GM12872 (cell line): ENCODE measurements around the gene NDST1.

Experiments
- TF ChIP-seq, protein P1 (sequence below): IDR thresholded peaks from 3 replicates; pipeline ENCODE4 v1.5.1; 2011; ENCODE audit warnings: low read depth, mild to moderate bottlenecking, low read length, moderate library complexity; ENCODE audit not compliant: insufficient read depth

The NDST1 gene

DNA sequence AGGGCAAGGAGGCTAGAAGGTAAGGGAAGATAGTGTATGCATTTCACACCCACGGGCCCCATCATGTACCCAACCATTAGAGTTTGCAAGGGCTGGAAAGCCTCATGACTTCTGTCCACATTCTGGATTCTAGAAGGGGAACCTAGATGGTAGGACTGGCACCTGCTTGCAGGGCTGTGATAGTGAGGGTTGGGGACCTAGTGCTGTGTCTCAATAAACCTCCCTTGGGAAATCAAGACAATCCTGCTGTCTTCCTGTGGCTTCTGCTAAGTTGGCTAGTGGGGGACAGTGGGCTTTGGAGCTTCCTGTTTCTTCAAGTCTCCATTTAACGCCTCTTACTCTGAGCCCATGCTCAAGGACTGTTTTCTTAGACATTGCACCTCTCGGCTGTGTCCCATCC, 88.9 kb downstream of the NDST1 start:
- TF ChIP-seq, protein P1, sequence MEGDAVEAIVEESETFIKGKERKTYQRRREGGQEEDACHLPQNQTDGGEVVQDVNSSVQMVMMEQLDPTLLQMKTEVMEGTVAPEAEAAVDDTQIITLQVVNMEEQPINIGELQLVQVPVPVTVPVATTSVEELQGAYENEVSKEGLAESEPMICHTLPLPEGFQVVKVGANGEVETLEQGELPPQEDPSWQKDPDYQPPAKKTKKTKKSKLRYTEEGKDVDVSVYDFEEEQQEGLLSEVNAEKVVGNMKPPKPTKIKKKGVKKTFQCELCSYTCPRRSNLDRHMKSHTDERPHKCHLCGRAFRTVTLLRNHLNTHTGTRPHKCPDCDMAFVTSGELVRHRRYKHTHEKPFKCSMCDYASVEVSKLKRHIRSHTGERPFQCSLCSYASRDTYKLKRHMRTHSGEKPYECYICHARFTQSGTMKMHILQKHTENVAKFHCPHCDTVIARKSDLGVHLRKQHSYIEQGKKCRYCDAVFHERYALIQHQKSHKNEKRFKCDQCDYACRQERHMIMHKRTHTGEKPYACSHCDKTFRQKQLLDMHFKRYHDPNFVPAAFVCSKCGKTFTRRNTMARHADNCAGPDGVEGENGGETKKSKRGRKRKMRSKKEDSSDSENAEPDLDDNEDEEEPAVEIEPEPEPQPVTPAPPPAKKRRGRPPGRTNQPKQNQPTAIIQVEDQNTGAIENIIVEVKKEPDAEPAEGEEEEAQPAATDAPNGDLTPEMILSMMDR: no peak

DNA sequence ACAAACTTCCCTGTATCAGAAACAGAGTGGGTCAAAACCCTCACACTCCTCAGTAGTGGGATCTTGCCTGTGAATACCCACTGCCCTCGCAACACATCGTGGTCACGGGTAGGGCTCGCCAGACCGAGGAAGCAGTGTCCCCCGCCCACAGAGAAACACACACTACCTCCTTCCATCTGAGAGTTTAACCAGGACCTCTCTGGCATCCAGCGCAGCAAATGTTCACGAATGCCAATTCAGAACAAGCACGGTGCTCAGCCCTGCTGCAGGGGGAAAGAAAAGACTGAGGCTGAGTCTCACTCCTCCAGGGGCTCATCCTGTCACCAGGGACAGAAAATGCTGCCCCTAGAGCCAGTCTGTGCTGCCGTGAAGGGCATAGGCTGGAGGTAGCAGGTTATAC, 90.1 kb downstream of the NDST1 start:
- TF ChIP-seq, protein P1: no peak

DNA sequence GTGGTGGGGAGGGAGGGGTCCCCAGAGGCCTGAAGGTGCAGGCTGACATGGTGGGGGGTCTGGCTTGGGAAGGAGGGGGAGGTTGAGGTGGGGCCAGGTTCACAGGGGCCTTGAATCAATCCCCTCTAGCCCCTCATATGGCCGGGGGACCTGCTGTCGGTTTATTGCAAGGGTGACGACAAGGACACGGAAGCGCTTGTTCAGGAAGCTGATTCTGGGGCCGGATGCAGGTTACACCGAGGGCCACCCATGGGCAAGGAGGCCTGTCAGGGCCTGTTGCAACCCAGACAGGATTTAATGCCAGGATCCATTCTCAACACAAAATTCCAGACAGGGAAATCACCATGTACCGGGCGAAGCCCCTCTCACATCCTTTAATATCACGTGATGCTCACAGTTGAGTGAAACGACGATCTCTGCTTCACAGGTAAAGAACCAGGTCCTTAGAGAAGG, 90.9 kb downstream of the NDST1 start:
- TF ChIP-seq, protein P1: no peak

DNA sequence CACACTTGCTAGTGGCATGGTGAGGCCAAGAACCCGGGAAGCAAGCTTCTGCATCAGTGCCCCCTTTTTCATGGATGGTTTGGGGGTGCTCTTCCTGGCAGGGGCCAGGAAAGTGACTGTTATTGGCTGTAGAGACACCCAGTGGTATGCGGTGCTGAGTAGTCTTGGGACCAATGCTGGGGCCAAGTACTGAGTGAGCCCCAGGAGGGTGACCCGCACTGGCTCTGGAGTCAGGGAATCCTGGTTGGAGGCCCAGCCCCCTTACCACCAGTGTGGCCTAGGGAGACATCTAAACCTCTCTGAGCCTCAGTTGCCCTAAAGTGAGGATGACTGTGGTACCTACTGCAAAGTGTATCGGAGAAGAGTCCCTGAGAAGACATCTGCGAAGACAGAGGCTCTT, 91.3 kb downstream of the NDST1 start:
- TF ChIP-seq, protein P1: no peak

DNA sequence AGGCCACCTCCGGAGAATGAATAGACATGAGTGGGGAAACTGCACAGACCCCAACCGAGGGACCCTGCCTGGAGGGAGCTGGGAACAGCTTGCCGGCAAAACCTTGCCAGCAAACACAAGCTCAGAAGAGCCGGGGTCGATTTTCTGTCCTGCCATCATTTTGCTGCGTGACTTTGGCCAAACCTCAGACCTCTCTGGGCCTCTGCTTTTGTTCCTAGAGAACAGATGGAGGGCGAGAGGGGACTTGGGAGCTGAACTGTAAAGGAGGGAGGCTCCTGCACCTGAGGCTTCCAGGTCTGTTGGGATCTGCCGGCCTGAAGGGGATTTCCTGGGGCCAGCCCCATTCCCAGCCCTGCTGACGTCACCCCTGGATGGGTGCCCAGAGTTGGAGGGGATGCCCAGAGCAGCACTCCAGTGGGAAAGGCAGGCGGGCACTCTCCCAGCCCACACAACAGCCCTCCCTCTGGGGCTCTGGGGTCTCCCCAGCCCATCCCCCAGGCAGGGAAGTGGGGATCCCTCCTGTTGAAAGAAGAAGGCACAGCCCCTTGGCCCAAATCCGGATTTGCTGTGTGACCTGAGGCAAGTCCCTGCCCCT, 92.1 kb downstream of the NDST1 start:
- TF ChIP-seq, protein P1: no peak

DNA sequence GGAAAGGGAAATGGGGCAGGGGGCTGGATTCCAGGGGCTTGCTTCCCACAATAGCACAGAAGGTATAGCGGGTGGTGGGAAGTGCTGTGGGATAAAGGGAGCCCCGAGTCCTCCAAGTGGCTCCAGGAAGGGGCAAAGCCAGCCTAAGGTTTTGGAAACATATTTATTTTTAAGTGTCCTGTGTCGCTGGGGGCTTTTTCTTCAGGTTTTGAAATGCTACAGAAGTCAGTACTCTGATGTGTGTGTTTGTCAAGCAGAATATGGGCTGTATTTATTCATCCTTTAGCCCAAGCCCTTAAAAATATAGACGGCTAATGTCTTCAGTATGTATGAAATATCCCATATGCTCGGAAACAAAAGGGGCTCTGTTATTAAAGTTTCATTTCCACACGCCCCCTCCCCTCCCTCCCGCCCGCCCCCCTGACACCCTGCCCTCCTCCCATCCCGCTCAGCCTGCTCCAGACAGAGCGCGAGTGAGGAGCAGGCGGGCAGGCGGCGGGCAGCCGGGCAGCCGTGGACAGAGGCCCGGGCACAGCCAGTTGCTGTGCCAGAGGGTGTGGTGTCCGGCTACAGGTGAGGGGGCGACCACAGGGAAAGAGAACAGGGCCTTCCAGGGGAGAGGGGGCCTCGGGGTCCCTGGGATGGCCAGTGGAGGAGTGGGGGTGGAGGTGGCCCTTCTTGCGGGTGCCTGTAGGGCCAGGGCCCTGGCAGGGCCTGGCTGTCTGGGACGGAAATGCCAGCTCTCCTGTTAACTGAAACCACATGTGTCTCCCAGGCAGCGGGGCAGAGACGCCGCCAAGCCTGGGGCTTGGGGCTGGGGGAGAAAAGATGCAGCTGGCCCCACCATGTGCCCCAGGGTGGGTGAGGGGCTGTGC, 92.9 kb downstream of the NDST1 start:
- TF ChIP-seq, protein P1: no peak

DNA sequence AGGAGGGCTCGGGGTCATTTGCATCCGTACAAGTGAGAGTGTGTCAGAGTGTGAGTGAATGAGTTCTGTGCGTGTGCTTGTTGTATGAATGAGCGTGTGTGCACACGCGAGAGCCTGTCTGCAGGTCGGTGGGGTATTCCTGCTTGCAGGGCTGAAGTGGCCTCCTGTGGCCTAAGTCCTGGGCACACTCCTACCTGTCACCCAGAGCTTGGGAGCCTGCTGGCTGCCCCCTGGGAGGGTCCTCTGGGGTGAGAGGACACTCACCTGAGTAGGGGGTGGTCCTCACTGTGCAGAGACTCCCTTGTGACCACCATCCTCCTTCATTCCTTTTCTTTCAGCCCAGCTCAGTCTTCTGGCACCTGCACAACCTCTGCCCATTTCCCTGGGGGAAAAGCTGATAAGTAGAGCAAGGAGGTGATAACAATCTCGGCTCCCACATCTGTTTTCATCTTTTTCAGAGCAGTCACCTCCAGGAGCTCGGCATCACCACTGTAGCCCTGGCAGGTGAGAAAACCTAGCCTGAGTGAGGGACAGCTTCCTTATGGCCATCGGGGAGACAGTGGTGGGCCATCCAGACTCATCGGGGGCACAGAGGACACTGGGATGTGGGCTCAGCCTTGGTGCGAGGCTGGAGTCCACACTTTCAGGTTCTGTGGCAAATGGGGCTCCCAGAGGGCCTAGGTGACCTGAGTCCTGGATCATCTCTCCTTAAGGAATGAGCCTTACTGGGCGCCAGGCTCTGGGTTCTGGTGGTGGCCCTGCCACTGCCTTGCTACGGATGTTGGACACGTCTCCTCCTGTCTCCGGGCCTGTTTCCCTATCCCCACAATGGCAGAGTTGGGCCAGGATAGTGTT, 93.8 kb downstream of the NDST1 start:
- TF ChIP-seq, protein P1: no peak
